Activated T-helper 2 cell treated with anti-CD3 and anti-CD28 coated beads, Interferon-gamma antibody, Interleukin-2, Interleukin-4, amounts not matched to agents 10 μg/mL and 5 μg/mL and 100 μg/mL, durations not matched to agents 14 hours and 24 hours and 36 hours (primary cell): Measurements from ENCODE around the gene TMPRSS6. TPM values are rescaled to one million over a fixed set of nuclear protein-coding genes. Genes with fewer than 3 reads are reported as not detected.

ENCODE experiments used
- DNase-seq: peaks from one replicate; pipeline ENCODE4 v3.0.0; 2021; ENCODE audit warnings: low spot score
- H3K27ac Mint-ChIP-seq: one replicate; pipeline ENCODE4 v1.8.0; 2021; ENCODE audit warnings: mixed read lengths
- H3K27me3 Mint-ChIP-seq: one replicate; pipeline ENCODE4 v1.8.0; 2021; ENCODE audit warnings: low read depth, mixed read lengths
- H3K36me3 Mint-ChIP-seq: one replicate; pipeline ENCODE4 v1.8.0; 2021; ENCODE audit warnings: low read depth, mixed read lengths
- H3K4me1 Mint-ChIP-seq: one replicate; pipeline ENCODE4 v1.8.0; 2021; ENCODE audit warnings: low read depth, mixed read lengths
- H3K4me3 Mint-ChIP-seq: one replicate; pipeline ENCODE4 v1.8.0; 2021; ENCODE audit warnings: low read depth, mild to moderate bottlenecking, moderate library complexity, mixed read lengths
- H3K9me3 Mint-ChIP-seq: one replicate; pipeline ENCODE4 v1.8.0; 2021; ENCODE audit warnings: mixed read lengths
- intact Hi-C: fragments of 100-400 bp; cut with micrococcal nuclease; formaldehyde crosslinking; loops from one replicate; pipeline ENCODE4 v1.15.1; 2023
- total RNA-seq: library from RNA; stranded (reverse); gene quantifications from 2 replicates; pipeline ENCODE4 v1.2.3, GENCODE V29; 2022

Gene TMPRSS6
- total RNA-seq, 1 donor from 2014 or later: 9.2 TPM

- Mint-ChIP-seq H3K4me3 (peak overlapping the region; percentile 54), H3K27ac (peak overlapping the region; percentile 100)
- intact Hi-C loops: loop anchor here (5.0 kb wide), 1 partner anchor 112 kb away; no protein-coding TSS in a partner anchor
These were observed 11.2 kb upstream of the TMPRSS6 start for GRCh38 chr22:37120569-37121340.

GRCh38 chr22:37119872-37120271 is 10.4 kb upstream of the TMPRSS6 start:
- no peaks in the 10 kb centered on the region for H3K9me3 Mint-ChIP-seq
- no peak for DNase-seq
- intact Hi-C loops: loop anchor here (5.0 kb wide), 1 partner anchor 112 kb away; no protein-coding TSS in a partner anchor
- H3K4me3 Mint-ChIP-seq: no peak overlapping the region
- peaks cover 29% of the 10 kb centered on the region for H3K36me3 Mint-ChIP-seq
- no peaks in the 10 kb centered on the region for H3K27me3 Mint-ChIP-seq
- H3K4me1 Mint-ChIP-seq: peaks cover 60% of the 10 kb centered on the region
- H3K27ac Mint-ChIP-seq: peak overlapping the region; percentile 100

More at GRCh38 chr22:37120569-37121340, 11.2 kb upstream of the TMPRSS6 start:
- Mint-ChIP-seq H3K27me3 (no peaks in the 10 kb centered on the region), H3K4me1 (peaks cover 67% of the 10 kb centered on the region), H3K9me3 (no peaks in the 10 kb centered on the region), H3K36me3 (peaks cover 36% of the 10 kb centered on the region)
- no peak for DNase-seq

- DNase-seq: no peak
- no peak overlapping the region for H3K4me3 Mint-ChIP-seq
- peak overlapping the region; percentile 52 for H3K27ac Mint-ChIP-seq
- H3K36me3 Mint-ChIP-seq: peaks cover 19% of the 10 kb centered on the region
- H3K27me3 Mint-ChIP-seq: no peaks in the 10 kb centered on the region
- peaks cover 48% of the 10 kb centered on the region for H3K4me1 Mint-ChIP-seq
- no peaks in the 10 kb centered on the region for H3K9me3 Mint-ChIP-seq
- intact Hi-C loops: no loop called here
These were observed 8.6 kb upstream of the TMPRSS6 start for GRCh38 chr22:37118083-37118482.

GRCh38 chr22:37117092-37117491 is 7.6 kb upstream of the TMPRSS6 start:
- no peaks in the 10 kb centered on the region for H3K9me3 Mint-ChIP-seq
- H3K27ac Mint-ChIP-seq: peak overlapping the region; percentile 46
- peaks cover 16% of the 10 kb centered on the region for H3K36me3 Mint-ChIP-seq
- H3K4me3 Mint-ChIP-seq: no peak overlapping the region
- H3K27me3 Mint-ChIP-seq: no peaks in the 10 kb centered on the region
- peaks cover 39% of the 10 kb centered on the region for H3K4me1 Mint-ChIP-seq
- no peak for DNase-seq
- intact Hi-C loops: no loop called here

- no peak for DNase-seq
- H3K4me3 Mint-ChIP-seq: no peak overlapping the region
- intact Hi-C loops: no loop called here
These were observed 5.5 kb upstream of the TMPRSS6 start for GRCh38 chr22:37115032-37115431.

GRCh38 chr22:37113757-37114156 is 4.2 kb upstream of the TMPRSS6 start:
- no peaks in the 10 kb centered on the region for H3K27me3 Mint-ChIP-seq
- no peak for DNase-seq
- no peak overlapping the region for H3K4me3 Mint-ChIP-seq
- H3K4me1 Mint-ChIP-seq: peaks cover 14% of the 10 kb centered on the region
- H3K27ac Mint-ChIP-seq: no peak overlapping the region
- no peaks in the 10 kb centered on the region for H3K9me3 Mint-ChIP-seq
- intact Hi-C loops: no loop called here
- H3K36me3 Mint-ChIP-seq: peaks cover 10% of the 10 kb centered on the region

More at GRCh38 chr22:37115032-37115431, 5.5 kb upstream of the TMPRSS6 start:
- no peak overlapping the region for H3K27ac Mint-ChIP-seq
- H3K4me1 Mint-ChIP-seq: peaks cover 23% of the 10 kb centered on the region
- peaks cover 13% of the 10 kb centered on the region for H3K36me3 Mint-ChIP-seq
- no peaks in the 10 kb centered on the region for H3K27me3 Mint-ChIP-seq
- H3K9me3 Mint-ChIP-seq: no peaks in the 10 kb centered on the region

- no peak for DNase-seq
- Mint-ChIP-seq H3K27ac (no peak overlapping the region), H3K27me3 (no peaks in the 10 kb centered on the region), H3K9me3 (no peaks in the 10 kb centered on the region), H3K4me1 (peaks cover 4% of the 10 kb centered on the region), H3K4me3 (no peak overlapping the region), H3K36me3 (no peaks in the 10 kb centered on the region)
- intact Hi-C loops: no loop called here
These were observed 2.7 kb upstream of the TMPRSS6 start for GRCh38 chr22:37112084-37112728.

GRCh38 chr22:37111156-37111717 is 1.7 kb upstream of the TMPRSS6 start:
- DNase-seq: no peak
- no peak overlapping the region for H3K4me3 Mint-ChIP-seq
- peaks cover 4% of the 10 kb centered on the region for H3K4me1 Mint-ChIP-seq
- no peaks in the 10 kb centered on the region for H3K36me3 Mint-ChIP-seq
- H3K27ac Mint-ChIP-seq: no peak overlapping the region
- intact Hi-C loops: no loop called here
- no peaks in the 10 kb centered on the region for H3K9me3 Mint-ChIP-seq
- H3K27me3 Mint-ChIP-seq: no peaks in the 10 kb centered on the region

GRCh38 chr22:37107816-37108621 is 1.5 kb downstream of the TMPRSS6 start:
- Mint-ChIP-seq H3K27ac (no peak overlapping the region), H3K4me3 (no peak overlapping the region), H3K27me3 (no peaks in the 10 kb centered on the region), H3K9me3 (no peaks in the 10 kb centered on the region), H3K4me1 (peaks cover 11% of the 10 kb centered on the region), H3K36me3 (no peaks in the 10 kb centered on the region)
- intact Hi-C loops: no loop called here
- no peak for DNase-seq

- intact Hi-C loops: no loop called here
- Mint-ChIP-seq H3K4me3 (no peak overlapping the region), H3K9me3 (no peaks in the 10 kb centered on the region), H3K27ac (no peak overlapping the region), H3K27me3 (no peaks in the 10 kb centered on the region), H3K4me1 (peaks cover 11% of the 10 kb centered on the region), H3K36me3 (no peaks in the 10 kb centered on the region)
- DNase-seq: no peak
These were observed 3.5 kb downstream of the TMPRSS6 start for GRCh38 chr22:37105990-37106389.

GRCh38 chr22:37105154-37105553 is 4.4 kb downstream of the TMPRSS6 start:
- H3K4me3 Mint-ChIP-seq: no peak overlapping the region
- intact Hi-C loops: no loop called here

GRCh38 chr22:37103656-37104452 is 5.7 kb downstream of the TMPRSS6 start:
- H3K36me3 Mint-ChIP-seq: no peaks in the 10 kb centered on the region
- no peak for DNase-seq
- H3K4me1 Mint-ChIP-seq: peaks cover 22% of the 10 kb centered on the region
- H3K27ac Mint-ChIP-seq: no peak overlapping the region
- no peaks in the 10 kb centered on the region for H3K9me3 Mint-ChIP-seq
- no peaks in the 10 kb centered on the region for H3K27me3 Mint-ChIP-seq
- intact Hi-C loops: no loop called here
- no peak overlapping the region for H3K4me3 Mint-ChIP-seq

More at GRCh38 chr22:37105154-37105553, 4.4 kb downstream of the TMPRSS6 start:
- Mint-ChIP-seq H3K27ac (no peak overlapping the region), H3K4me1 (peaks cover 18% of the 10 kb centered on the region), H3K9me3 (no peaks in the 10 kb centered on the region), H3K36me3 (no peaks in the 10 kb centered on the region), H3K27me3 (no peaks in the 10 kb centered on the region)
- DNase-seq: no peak
